Breast epithelium (tissue), 3 donors: ENCODE measurements around the gene ABHD10.

Experiments
- POLR2A ChIP-seq: fragments of 450-650 bp; IDR thresholded peaks from one replicate; pipeline ENCODE4 v1.6.1; 2016; ENCODE audit warnings: antibody characterized with exemption, mild to moderate bottlenecking, moderate library complexity
- POLR2AphosphoS5 ChIP-seq, 3 donors: sonication (generic); formaldehyde crosslinking; IDR thresholded peaks; one replicate each; pipeline ENCODE4 v1.6.1; 2017; ENCODE audit warnings: antibody characterized with exemption in 3 of 3
- TF ChIP-seq, protein P1 (sequence below), 3 donors: fragments of 450-650 bp; IDR thresholded peaks; one replicate each; pipeline ENCODE4 v1.5.1; 2016 to 2017; ENCODE audit warnings: antibody characterized with exemption in 3 of 3, mild to moderate bottlenecking in 3 of 3, moderate library complexity in 3 of 3

DNA sequence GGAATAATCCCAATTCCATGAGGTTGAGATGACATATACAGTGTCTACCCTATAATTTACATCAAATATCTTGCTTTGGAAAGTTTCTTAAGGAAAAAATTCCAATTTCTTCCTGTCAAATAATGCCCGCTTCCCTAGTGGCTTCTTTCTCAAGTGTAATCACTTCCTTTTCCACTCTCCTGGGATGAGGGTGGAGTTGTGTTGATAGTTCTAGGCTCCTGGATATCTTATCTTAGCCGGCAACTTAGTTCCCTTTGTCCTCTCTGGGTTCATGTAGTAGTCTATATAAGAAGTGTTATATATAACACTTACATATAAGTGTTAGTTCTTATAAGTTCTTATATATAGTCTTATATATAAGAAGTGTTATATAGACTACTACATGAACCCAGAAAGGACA is 30.8 kb downstream of the ABHD10 start:
- TF ChIP-seq POLR2A (no peak), POLR2AphosphoS5 (IDR thresholded peaks at IDR 0.05) (no peak)
- TF ChIP-seq, protein P1, sequence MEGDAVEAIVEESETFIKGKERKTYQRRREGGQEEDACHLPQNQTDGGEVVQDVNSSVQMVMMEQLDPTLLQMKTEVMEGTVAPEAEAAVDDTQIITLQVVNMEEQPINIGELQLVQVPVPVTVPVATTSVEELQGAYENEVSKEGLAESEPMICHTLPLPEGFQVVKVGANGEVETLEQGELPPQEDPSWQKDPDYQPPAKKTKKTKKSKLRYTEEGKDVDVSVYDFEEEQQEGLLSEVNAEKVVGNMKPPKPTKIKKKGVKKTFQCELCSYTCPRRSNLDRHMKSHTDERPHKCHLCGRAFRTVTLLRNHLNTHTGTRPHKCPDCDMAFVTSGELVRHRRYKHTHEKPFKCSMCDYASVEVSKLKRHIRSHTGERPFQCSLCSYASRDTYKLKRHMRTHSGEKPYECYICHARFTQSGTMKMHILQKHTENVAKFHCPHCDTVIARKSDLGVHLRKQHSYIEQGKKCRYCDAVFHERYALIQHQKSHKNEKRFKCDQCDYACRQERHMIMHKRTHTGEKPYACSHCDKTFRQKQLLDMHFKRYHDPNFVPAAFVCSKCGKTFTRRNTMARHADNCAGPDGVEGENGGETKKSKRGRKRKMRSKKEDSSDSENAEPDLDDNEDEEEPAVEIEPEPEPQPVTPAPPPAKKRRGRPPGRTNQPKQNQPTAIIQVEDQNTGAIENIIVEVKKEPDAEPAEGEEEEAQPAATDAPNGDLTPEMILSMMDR (IDR thresholded peaks at IDR 0.05), result no peak
